Osteoblast (primary cell): ENCODE measurements around the gene PGGT1B. TPM values are rescaled to one million over a fixed set of nuclear protein-coding genes. Genes with fewer than 3 reads are reported as not detected.

Experiments used
- DNase-seq: peaks from one replicate; pipeline ENCODE4 v3.0.0; 2011; ENCODE audit warnings: low spot score, mixed read lengths; ENCODE audit not compliant: insufficient read length; ENCODE audit errors: missing footprints
- H2AFZ ChIP-seq: 2 replicates; pipeline ENCODE4 v1.6.0; 2011; ENCODE audit warnings: mild to moderate bottlenecking, low read length
- H3K27ac ChIP-seq: 2 replicates; pipeline ENCODE4 v1.5.1; 2011; ENCODE audit warnings: mild to moderate bottlenecking, low read depth, low read length, moderate library complexity
- H3K27me3 ChIP-seq: 2 replicates; pipeline ENCODE4 v1.6.0; 2012; ENCODE audit warnings: mild to moderate bottlenecking, control low read depth, inconsistent platforms, low read length, moderate library complexity; ENCODE audit not compliant: insufficient read depth
- H3K36me3 ChIP-seq: 2 replicates; pipeline ENCODE4 v1.5.1; 2011; ENCODE audit warnings: mild to moderate bottlenecking, low read length, control low read depth, moderate library complexity; ENCODE audit not compliant: insufficient read depth
- H3K4me1 ChIP-seq: 2 replicates; pipeline ENCODE4 v1.5.1; 2011; ENCODE audit warnings: mild to moderate bottlenecking, low read length, control low read depth, moderate library complexity; ENCODE audit not compliant: insufficient read depth
- H3K4me2 ChIP-seq: 2 replicates; pipeline ENCODE4 v1.6.0; 2011; ENCODE audit warnings: mild to moderate bottlenecking, low read length; ENCODE audit not compliant: insufficient read depth
- H3K4me3 ChIP-seq: fragments of 200-600 bp; sonication (generic); 3 replicates; pipeline ENCODE4 v1.5.1; 2012; ENCODE audit warnings: mild to moderate bottlenecking, low read length, inconsistent platforms; ENCODE audit not compliant: insufficient read depth
- H3K79me2 ChIP-seq: 2 replicates; pipeline ENCODE4 v1.6.0; 2012; ENCODE audit warnings: mild to moderate bottlenecking, low read length, control low read depth, inconsistent platforms; ENCODE audit not compliant: insufficient read depth
- H3K9me3 ChIP-seq: 2 replicates; pipeline ENCODE4 v1.5.1; 2011; ENCODE audit warnings: low read depth, low read length, control low read depth
- H4K20me1 ChIP-seq: 2 replicates; pipeline ENCODE4 v1.6.0; 2012; ENCODE audit warnings: mild to moderate bottlenecking, low read length, control low read depth; ENCODE audit not compliant: insufficient read depth
- total RNA-seq: library from RNA; depleted of rRNA; stranded (reverse); fragments of >200 nt; gene quantifications from 2 replicates; pipeline ENCODE4 v1.2.3, GENCODE V29; 2012
- TF ChIP-seq, protein P1 (sequence below): IDR thresholded peaks from 2 replicates; pipeline ENCODE4 v1.5.1; 2011; ENCODE audit warnings: mild to moderate bottlenecking, low read depth, low read length, moderate library complexity; ENCODE audit errors: extremely low read depth

The PGGT1B gene
- total RNA-seq, 1 donor: 14.1 TPM

DNA sequence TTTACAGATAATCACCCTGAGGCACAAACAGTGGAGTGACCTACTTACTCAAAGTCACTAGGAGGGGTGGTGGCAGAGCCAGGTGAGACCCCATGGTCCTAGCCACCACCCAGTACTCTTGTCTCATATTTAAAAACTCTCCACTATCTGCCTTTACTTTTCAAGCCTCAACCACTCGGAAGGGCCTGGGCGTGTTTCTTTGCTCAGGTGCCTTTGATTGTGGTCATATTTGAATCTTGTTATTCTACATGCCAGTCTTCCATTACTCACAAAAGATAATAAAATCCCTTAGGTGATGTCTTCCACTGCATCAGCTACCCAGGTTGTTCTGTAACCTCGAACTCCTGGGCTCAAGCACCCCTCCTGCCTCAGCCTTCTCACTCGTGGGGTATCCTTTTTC, 72.3 kb downstream of the PGGT1B start:
- no peak overlapping the region for H3K4me3 ChIP-seq
- no peaks in the 10 kb centered on the region for H3K27me3 ChIP-seq
- no peaks in the 10 kb centered on the region for H3K36me3 ChIP-seq
- TF ChIP-seq, protein P1, sequence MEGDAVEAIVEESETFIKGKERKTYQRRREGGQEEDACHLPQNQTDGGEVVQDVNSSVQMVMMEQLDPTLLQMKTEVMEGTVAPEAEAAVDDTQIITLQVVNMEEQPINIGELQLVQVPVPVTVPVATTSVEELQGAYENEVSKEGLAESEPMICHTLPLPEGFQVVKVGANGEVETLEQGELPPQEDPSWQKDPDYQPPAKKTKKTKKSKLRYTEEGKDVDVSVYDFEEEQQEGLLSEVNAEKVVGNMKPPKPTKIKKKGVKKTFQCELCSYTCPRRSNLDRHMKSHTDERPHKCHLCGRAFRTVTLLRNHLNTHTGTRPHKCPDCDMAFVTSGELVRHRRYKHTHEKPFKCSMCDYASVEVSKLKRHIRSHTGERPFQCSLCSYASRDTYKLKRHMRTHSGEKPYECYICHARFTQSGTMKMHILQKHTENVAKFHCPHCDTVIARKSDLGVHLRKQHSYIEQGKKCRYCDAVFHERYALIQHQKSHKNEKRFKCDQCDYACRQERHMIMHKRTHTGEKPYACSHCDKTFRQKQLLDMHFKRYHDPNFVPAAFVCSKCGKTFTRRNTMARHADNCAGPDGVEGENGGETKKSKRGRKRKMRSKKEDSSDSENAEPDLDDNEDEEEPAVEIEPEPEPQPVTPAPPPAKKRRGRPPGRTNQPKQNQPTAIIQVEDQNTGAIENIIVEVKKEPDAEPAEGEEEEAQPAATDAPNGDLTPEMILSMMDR: no peak
- no peaks in the 10 kb centered on the region for H3K79me2 ChIP-seq
- no peak overlapping the region for H3K27ac ChIP-seq
- DNase-seq: no peak
- H3K9me3 ChIP-seq: no peaks in the 10 kb centered on the region
- no peaks in the 10 kb centered on the region for H3K4me1 ChIP-seq
- no peaks in the 10 kb centered on the region for H4K20me1 ChIP-seq
- H3K4me2 ChIP-seq: no peak overlapping the region
- H2AFZ ChIP-seq: no peak overlapping the region

DNA sequence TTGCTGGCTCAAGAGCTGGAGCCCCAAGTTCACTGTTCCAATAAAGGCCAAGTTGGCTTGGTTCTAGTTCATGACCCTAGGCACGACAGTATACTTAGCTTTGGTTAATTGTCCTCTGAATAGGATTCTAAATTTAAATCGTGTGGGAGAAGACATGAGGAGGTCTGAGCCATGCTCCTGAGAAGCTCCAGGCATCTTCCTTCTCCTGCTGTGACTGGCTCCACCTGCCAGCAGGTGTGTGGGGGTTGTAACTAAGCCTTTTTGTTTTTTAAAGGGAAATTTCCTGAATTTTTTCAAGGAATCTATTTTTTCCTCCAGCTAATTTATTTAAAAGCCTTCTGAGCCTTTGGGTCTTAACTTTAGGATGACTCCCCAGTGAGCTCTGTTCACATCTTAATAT, 72.8 kb downstream of the PGGT1B start:
- Histone ChIP-seq H3K4me2 (no peak overlapping the region), H3K27ac (no peak overlapping the region), H3K4me3 (no peak overlapping the region), H2AFZ (no peak overlapping the region), H3K4me1 (no peaks in the 10 kb centered on the region), H3K79me2 (no peaks in the 10 kb centered on the region), H3K27me3 (no peaks in the 10 kb centered on the region), H3K36me3 (no peaks in the 10 kb centered on the region), H4K20me1 (no peaks in the 10 kb centered on the region), H3K9me3 (no peaks in the 10 kb centered on the region)
- TF ChIP-seq, protein P1: no peak
- no peak for DNase-seq

DNA sequence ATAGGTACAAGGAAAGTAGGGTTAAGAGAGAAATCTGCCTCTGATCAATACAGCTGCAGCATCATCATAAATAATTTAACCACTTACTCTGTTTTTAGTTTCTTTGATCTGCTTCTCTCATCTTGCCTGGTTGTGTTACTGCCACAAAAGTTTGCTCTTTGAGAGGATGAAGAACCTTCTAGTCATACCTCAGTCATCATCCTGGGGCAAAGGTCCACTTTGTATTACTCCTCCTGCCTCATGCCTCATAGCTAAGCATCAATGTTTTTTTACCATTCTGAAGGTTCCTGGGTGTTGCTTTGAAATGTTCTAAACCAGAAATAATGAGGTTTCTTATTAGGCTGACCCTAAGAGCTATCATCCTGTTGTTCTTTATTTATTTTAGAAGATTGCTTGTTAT, 75.9 kb downstream of the PGGT1B start:
- no peaks in the 10 kb centered on the region for H3K79me2 ChIP-seq
- no peak for DNase-seq
- no peaks in the 10 kb centered on the region for H3K36me3 ChIP-seq
- no peak overlapping the region for H2AFZ ChIP-seq
- H3K4me1 ChIP-seq: no peaks in the 10 kb centered on the region
- H3K9me3 ChIP-seq: no peaks in the 10 kb centered on the region
- peaks cover 25% of the 10 kb centered on the region for H3K27me3 ChIP-seq
- H3K27ac ChIP-seq: no peak overlapping the region
- H3K4me3 ChIP-seq: no peak overlapping the region
- TF ChIP-seq, protein P1: no peak
- no peaks in the 10 kb centered on the region for H4K20me1 ChIP-seq
- H3K4me2 ChIP-seq: no peak overlapping the region

DNA sequence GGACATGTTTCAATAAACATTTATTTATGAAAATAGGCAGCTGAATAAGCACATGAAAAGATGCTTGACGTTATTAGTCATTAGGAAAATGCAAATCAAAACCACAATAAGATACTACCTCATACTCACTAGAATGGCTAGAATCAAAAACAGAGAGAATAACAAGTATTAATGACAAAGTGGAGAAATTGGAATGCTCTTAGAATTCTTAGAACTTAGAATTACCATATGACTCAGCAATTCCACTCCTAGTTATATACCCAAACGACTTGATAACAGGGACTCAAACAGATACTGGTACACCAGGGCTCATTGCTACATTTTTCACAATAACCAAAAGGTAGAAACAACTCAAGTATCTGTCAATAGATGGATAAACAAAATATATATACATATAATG, 77.9 kb downstream of the PGGT1B start:
- Histone ChIP-seq H3K4me3 (no peak overlapping the region), H3K4me1 (no peaks in the 10 kb centered on the region), H3K9me3 (no peaks in the 10 kb centered on the region), H3K27me3 (peaks cover 46% of the 10 kb centered on the region), H3K27ac (no peak overlapping the region), H4K20me1 (no peaks in the 10 kb centered on the region), H3K4me2 (no peak overlapping the region), H3K79me2 (no peaks in the 10 kb centered on the region), H2AFZ (no peak overlapping the region), H3K36me3 (no peaks in the 10 kb centered on the region)
- TF ChIP-seq, protein P1: no peak
- no peak for DNase-seq
